ENCODE measurements around the gene ZNFX1.
A peak's percentile ranks its signal among the peaks of the same experiment; 100 is the strongest.
"Not testable (repeated sequence)": the region's sequence is repeated elsewhere in the genome, so short reads cannot be mapped to it uniquely, and the experiment has no call there.

The ZNFX1 gene

DNA sequence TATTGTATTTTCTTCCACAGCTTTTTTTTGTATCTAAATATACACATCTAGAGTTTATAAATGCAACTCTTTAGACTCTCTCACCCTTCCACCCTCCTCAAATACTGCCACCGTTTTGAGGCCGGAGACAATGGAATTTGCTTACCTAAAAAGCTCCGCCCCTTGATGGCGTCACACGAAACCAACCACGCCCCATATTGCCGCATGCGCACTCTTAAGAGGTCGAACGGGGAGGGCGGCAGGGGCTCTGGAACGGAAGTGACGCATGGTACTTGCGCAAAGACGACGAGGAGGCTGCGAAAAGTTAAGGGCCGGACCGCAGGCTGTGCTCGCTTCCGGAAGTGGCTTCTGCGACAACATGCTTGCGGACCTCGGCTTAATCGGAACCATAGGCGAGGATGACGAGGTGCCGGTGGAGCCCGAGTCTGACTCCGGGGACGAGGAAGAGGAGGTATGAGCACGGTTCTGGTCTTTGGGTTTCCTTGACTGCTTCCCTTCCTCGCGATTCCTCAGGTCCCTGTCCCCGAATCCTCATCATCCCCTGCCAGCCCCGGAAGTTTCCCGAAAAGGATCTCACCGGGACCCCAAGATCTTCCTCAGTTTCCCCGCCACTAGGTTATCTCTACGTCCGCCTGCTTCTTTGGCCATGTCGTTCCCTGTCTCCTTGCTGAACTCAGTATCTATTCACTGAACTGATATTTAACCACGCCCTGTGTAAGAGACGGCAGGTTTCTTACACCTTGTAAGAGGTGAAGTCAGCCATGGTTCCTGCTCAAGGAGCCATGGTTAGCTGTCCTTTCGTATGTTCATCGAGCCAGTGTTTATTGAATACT lies 58.5 kb downstream of the ZNFX1 start, which contains the start of gene DDX27:
Gene DDX27 (plus strand): TSS at position 326 of the 833 bp plus-strand sequence. CDS start 33 bp downstream, at position 359.
- Histone ChIP-seq H3K36me3 (ENCODE audit: control insufficient read depth in 1 of 2, insufficient read depth in 2 of 2, low read length in 2 of 2) (peaks cover 23 to 25% of the 10 kb centered on the region in 2 experiments), H2BK120ac (ENCODE audit: insufficient read depth, low read length, poor library complexity) (peak within 1 kb of the TSS; percentile 71), H3K18ac (ENCODE audit: low read length) (peak within 1 kb of the TSS; percentile 70), H3K14ac (ENCODE audit: low read length) (peak within 1 kb of the TSS; percentile 60), H4K8ac (ENCODE audit: low read depth, low read length) (peak within 1 kb of the TSS; percentile 91), H3K9me3 (ENCODE audit: insufficient read depth, low read depth, low read length) (no peaks in the 10 kb centered on the region), H3K79me1 (ENCODE audit: low read length) (peaks cover 6% of the 10 kb centered on the region), H3K4me2 (ENCODE audit: low read length) (peak within 1 kb of the TSS; percentile 80), H3K27me3 (ENCODE audit: insufficient read depth, low read length) (no peaks in the 10 kb centered on the region), H2AFZ (ENCODE audit: insufficient read depth, low read length, poor library complexity) (peak within 1 kb of the TSS; percentile 72), H3K4me1 (ENCODE audit: control insufficient read depth in 1 of 2, insufficient read depth in 2 of 2, low read length in 2 of 2) (peaks cover 5 to 11% of the 10 kb centered on the region in 2 experiments), H3K27ac (ENCODE audit: low read depth, low read length) (no peak within 1 kb of the TSS), H4K91ac (ENCODE audit: low read depth, low read length) (peak within 1 kb of the TSS; percentile 82), H3K23ac (ENCODE audit: low read length) (no peak within 1 kb of the TSS), H3K9ac (ENCODE audit: low read length) (peak within 1 kb of the TSS; percentile 87), H2AK5ac (ENCODE audit: low read length) (peak within 1 kb of the TSS; percentile 98), H4K12ac (ENCODE audit: low read depth, low read length) (peak within 1 kb of the TSS; percentile 92), H3K4me3 (ENCODE audit: low read depth, low read length) (peak within 1 kb of the TSS; percentile 90), H2BK12ac (ENCODE audit: low read length) (no peak within 1 kb of the TSS), H3K79me2 (ENCODE audit: control insufficient read depth, insufficient read depth, low read length, poor library complexity) (peaks cover 11% of the 10 kb centered on the region), H2BK5ac (ENCODE audit: low read depth, low read length, poor library complexity) (peak within 1 kb of the TSS; percentile 54), H3K4ac (ENCODE audit: low read depth, low read length) (peak within 1 kb of the TSS; percentile 28)
- WGBS (ENCODE audit: extremely low coverage, insufficient coverage, insufficient read length): no CpG with 5 or more reads among the region's 46 CpGs
- DNase-seq: peak; percentile 98 to 100

GRCh38 chr20:49218739-49219090 lies 59.1 kb downstream of the ZNFX1 start:
- WGBS (ENCODE audit: extremely low coverage, insufficient coverage, insufficient read length): no CpG with 5 or more reads among the region's 13 CpGs
- H2BK5ac ChIP-seq (ENCODE audit: low read depth, low read length, poor library complexity): peak overlapping the region; percentile 27
- H4K91ac ChIP-seq (ENCODE audit: low read depth, low read length): peak overlapping the region; percentile 82
- not testable (repeated sequence) for H3K4ac ChIP-seq (ENCODE audit: low read depth, low read length); H3K9me3 ChIP-seq (ENCODE audit: insufficient read depth, low read depth, low read length); H3K23ac ChIP-seq (ENCODE audit: low read length); DNase-seq; H3K79me1 ChIP-seq (ENCODE audit: low read length); H3K27me3 ChIP-seq (ENCODE audit: insufficient read depth, low read length); H3K27ac ChIP-seq (ENCODE audit: low read depth, low read length); H2BK12ac ChIP-seq (ENCODE audit: low read length); H3K9ac ChIP-seq (ENCODE audit: low read length); H3K4me3 ChIP-seq (ENCODE audit: low read depth, low read length)
- H3K36me3 ChIP-seq (ENCODE audit: control insufficient read depth in 1 of 2, insufficient read depth in 2 of 2, low read length in 2 of 2): peaks cover 17 to 19% of the 10 kb centered on the region in 2 experiments
- H4K8ac ChIP-seq (ENCODE audit: low read depth, low read length): peak overlapping the region; percentile 91
- H2AK5ac ChIP-seq (ENCODE audit: low read length): peak overlapping the region; percentile 98
- H3K14ac ChIP-seq (ENCODE audit: low read length): peak overlapping the region; percentile 60
- peak overlapping the region; percentile 71 for H2BK120ac ChIP-seq (ENCODE audit: insufficient read depth, low read length, poor library complexity)
- peaks cover 11% of the 10 kb centered on the region for H3K79me2 ChIP-seq (ENCODE audit: control insufficient read depth, insufficient read depth, low read length, poor library complexity)
- H3K4me1 ChIP-seq (ENCODE audit: control insufficient read depth in 1 of 2, insufficient read depth in 2 of 2, low read length in 2 of 2): peaks cover 5 to 11% of the 10 kb centered on the region in 2 experiments
- peak overlapping the region; percentile 30 for H3K4me2 ChIP-seq (ENCODE audit: low read length)
- peak overlapping the region; percentile 70 for H3K18ac ChIP-seq (ENCODE audit: low read length)
- peak overlapping the region; percentile 92 for H4K12ac ChIP-seq (ENCODE audit: low read depth, low read length)
- peak overlapping the region; percentile 72 for H2AFZ ChIP-seq (ENCODE audit: insufficient read depth, low read length, poor library complexity)

DNA sequence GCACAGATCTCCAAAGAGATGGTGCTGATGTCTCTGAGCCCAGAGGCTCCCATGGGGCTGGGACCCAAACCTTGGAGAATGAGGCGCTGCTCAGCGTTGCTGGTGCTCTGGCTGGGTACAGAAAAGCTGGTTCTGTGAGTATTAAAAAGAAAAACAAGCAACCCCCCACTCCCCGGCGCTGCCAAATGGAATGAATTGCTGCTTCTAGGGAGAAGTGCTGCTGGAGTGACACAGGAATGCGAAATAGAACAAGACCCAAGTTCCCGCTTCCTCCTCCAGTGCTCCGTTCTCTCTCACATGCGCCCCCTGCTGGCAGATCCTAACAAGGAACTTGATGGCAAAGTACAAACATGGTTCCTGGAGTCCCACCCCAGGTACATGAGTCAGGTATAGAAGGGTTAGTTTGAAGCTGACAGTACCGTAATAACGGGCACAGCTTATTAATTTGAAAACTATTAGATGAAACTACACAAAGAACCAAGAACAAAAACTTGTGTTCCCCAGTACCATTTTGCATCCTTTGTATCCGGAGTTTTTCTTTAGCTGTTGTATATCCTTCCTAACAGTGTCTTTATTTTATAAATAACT lies 60.8 kb downstream of the ZNFX1 start:
- Histone ChIP-seq H4K8ac (ENCODE audit: low read depth, low read length) (peak overlapping the region; percentile 6), H3K27me3 (ENCODE audit: insufficient read depth, low read length) (no peaks in the 10 kb centered on the region), H3K79me1 (ENCODE audit: low read length) (peaks cover 6% of the 10 kb centered on the region), H3K79me2 (ENCODE audit: control insufficient read depth, insufficient read depth, low read length, poor library complexity) (peaks cover 11% of the 10 kb centered on the region), H2BK5ac (ENCODE audit: low read depth, low read length, poor library complexity) (no peak overlapping the region), H3K4me1 (ENCODE audit: control insufficient read depth in 1 of 2, insufficient read depth in 2 of 2, low read length in 2 of 2) (peaks cover 5 to 11% of the 10 kb centered on the region in 2 experiments), H4K91ac (ENCODE audit: low read depth, low read length) (no peak overlapping the region), H3K18ac (ENCODE audit: low read length) (no peak overlapping the region), H3K36me3 (ENCODE audit: control insufficient read depth in 1 of 2, insufficient read depth in 2 of 2, low read length in 2 of 2) (peaks cover 6 to 7% of the 10 kb centered on the region in 2 experiments), H3K9me3 (ENCODE audit: insufficient read depth, low read depth, low read length) (no peaks in the 10 kb centered on the region), H3K23ac (ENCODE audit: low read length) (no peak overlapping the region), H2BK12ac (ENCODE audit: low read length) (no peak overlapping the region), H2BK120ac (ENCODE audit: insufficient read depth, low read length, poor library complexity) (no peak overlapping the region), H4K12ac (ENCODE audit: low read depth, low read length) (no peak overlapping the region), H2AK5ac (ENCODE audit: low read length) (no peak overlapping the region), H2AFZ (ENCODE audit: insufficient read depth, low read length, poor library complexity) (peak overlapping the region; percentile 52), H3K14ac (ENCODE audit: low read length) (no peak overlapping the region), H3K27ac (ENCODE audit: low read depth, low read length) (no peak overlapping the region), H3K4ac (ENCODE audit: low read depth, low read length) (no peak overlapping the region), H3K4me2 (ENCODE audit: low read length) (peak overlapping the region; percentile 67), H3K9ac (ENCODE audit: low read length) (no peak overlapping the region), H3K4me3 (ENCODE audit: low read depth, low read length) (no peak overlapping the region)
- peak; percentile 90 to 99 for DNase-seq
- no CpG with 5 or more reads among the region's 11 CpGs for WGBS (ENCODE audit: extremely low coverage, insufficient coverage, insufficient read length)

DNA sequence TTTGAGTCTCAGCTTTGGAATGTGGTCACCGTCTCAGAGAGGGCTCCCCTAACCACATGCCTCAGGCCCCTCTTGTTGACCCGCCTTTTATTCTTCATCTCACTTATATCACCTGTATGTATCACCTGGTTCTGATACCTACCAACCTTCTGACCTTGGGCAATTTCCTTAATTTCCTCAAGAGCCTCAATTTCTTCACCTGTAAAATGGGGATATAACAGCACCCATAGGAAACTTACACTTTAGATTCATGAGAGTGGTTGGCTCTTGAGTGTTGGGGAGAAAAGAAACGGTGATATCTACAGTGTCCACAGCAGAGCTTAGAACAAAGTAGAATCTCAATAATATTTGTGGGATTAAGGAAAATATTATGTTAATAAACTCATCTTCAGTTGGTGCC lies 62.6 kb downstream of the ZNFX1 start:
- no peak overlapping the region for H2BK5ac ChIP-seq (ENCODE audit: low read depth, low read length, poor library complexity)
- peaks cover 6% of the 10 kb centered on the region for H3K79me1 ChIP-seq (ENCODE audit: low read length)
- H3K27me3 ChIP-seq (ENCODE audit: insufficient read depth, low read length): no peaks in the 10 kb centered on the region
- no peak overlapping the region for H2BK12ac ChIP-seq (ENCODE audit: low read length)
- no CpG with 5 or more reads among the region's 3 CpGs for WGBS (ENCODE audit: extremely low coverage, insufficient coverage, insufficient read length)
- H3K27ac ChIP-seq (ENCODE audit: low read depth, low read length): no peak overlapping the region
- no peak overlapping the region for H3K14ac ChIP-seq (ENCODE audit: low read length)
- H4K91ac ChIP-seq (ENCODE audit: low read depth, low read length): no peak overlapping the region
- H2AK5ac ChIP-seq (ENCODE audit: low read length): no peak overlapping the region
- H3K4me3 ChIP-seq (ENCODE audit: low read depth, low read length): no peak overlapping the region
- no peak overlapping the region for H3K23ac ChIP-seq (ENCODE audit: low read length)
- H4K8ac ChIP-seq (ENCODE audit: low read depth, low read length): no peak overlapping the region
- no peak overlapping the region for H2BK120ac ChIP-seq (ENCODE audit: insufficient read depth, low read length, poor library complexity)
- no peak for DNase-seq
- no peak overlapping the region for H3K9ac ChIP-seq (ENCODE audit: low read length)
- no peaks in the 10 kb centered on the region for H3K9me3 ChIP-seq (ENCODE audit: insufficient read depth, low read depth, low read length)
- H3K79me2 ChIP-seq (ENCODE audit: control insufficient read depth, insufficient read depth, low read length, poor library complexity): peaks cover 10% of the 10 kb centered on the region
- no peak overlapping the region for H3K4ac ChIP-seq (ENCODE audit: low read depth, low read length)
- H3K18ac ChIP-seq (ENCODE audit: low read length): no peak overlapping the region
- H3K4me2 ChIP-seq (ENCODE audit: low read length): no peak overlapping the region
- no peak overlapping the region for H2AFZ ChIP-seq (ENCODE audit: insufficient read depth, low read length, poor library complexity)
- no peak overlapping the region for H4K12ac ChIP-seq (ENCODE audit: low read depth, low read length)
- H3K36me3 ChIP-seq (ENCODE audit: control insufficient read depth in 1 of 2, insufficient read depth in 2 of 2, low read length in 2 of 2): no peaks in the 10 kb centered on the region
- H3K4me1 ChIP-seq (ENCODE audit: control insufficient read depth in 1 of 2, insufficient read depth in 2 of 2, low read length in 2 of 2): peaks cover 1 to 8% of the 10 kb centered on the region in 2 experiments

All from trophoblast cell (in vitro differentiated cells and primary cell).